Neural crest cell (in vitro differentiated cells): ENCODE measurements around the gene FOXG1. TPM values are rescaled to one million over a fixed set of nuclear protein-coding genes. Genes with fewer than 3 reads are reported as not detected.
A peak's percentile ranks its signal among the peaks of the same experiment; 100 is the strongest.

Experiments used
- DNase-seq: peaks from one replicate; pipeline ENCODE4 v3.0.0; 2021; ENCODE audit warnings: low read depth, mixed read lengths, low spot score
- H3K27ac Mint-ChIP-seq: one replicate; pipeline ENCODE4 v1.8.0; 2021; ENCODE audit warnings: mild to moderate bottlenecking, mixed read lengths; ENCODE audit not compliant: unreplicated experiment
- H3K27me3 Mint-ChIP-seq: 2 replicates; pipeline ENCODE4 v1.8.0; 2021; ENCODE audit warnings: low read depth, mild to moderate bottlenecking, mixed read lengths
- H3K36me3 Mint-ChIP-seq: 2 replicates; pipeline ENCODE4 v1.8.0; 2021; ENCODE audit warnings: low read depth, mild to moderate bottlenecking, mixed read lengths
- H3K4me1 Mint-ChIP-seq: 2 replicates; pipeline ENCODE4 v1.8.0; 2021; ENCODE audit warnings: mixed read lengths
- H3K4me3 Mint-ChIP-seq: one replicate; pipeline ENCODE4 v1.8.0; 2021; ENCODE audit warnings: mild to moderate bottlenecking, mixed read lengths
- H3K9me3 Mint-ChIP-seq: 2 replicates; pipeline ENCODE4 v1.8.0; 2021; ENCODE audit warnings: mixed read lengths
- CTCF ChIP-seq: fragments of 200-600 bp; sonication (generic); conservative IDR thresholded peaks from 2 replicates; pipeline ENCODE4 v1.5.0; 2021; ENCODE audit warnings: antibody characterized with exemption, mild to moderate bottlenecking
- total RNA-seq: library from RNA; stranded (reverse); gene quantifications from 2 replicates; pipeline ENCODE4 v1.2.1, GENCODE V29; 2021

Gene FOXG1
- total RNA-seq, 1 donor from 2014 or later = not detected

DNA sequence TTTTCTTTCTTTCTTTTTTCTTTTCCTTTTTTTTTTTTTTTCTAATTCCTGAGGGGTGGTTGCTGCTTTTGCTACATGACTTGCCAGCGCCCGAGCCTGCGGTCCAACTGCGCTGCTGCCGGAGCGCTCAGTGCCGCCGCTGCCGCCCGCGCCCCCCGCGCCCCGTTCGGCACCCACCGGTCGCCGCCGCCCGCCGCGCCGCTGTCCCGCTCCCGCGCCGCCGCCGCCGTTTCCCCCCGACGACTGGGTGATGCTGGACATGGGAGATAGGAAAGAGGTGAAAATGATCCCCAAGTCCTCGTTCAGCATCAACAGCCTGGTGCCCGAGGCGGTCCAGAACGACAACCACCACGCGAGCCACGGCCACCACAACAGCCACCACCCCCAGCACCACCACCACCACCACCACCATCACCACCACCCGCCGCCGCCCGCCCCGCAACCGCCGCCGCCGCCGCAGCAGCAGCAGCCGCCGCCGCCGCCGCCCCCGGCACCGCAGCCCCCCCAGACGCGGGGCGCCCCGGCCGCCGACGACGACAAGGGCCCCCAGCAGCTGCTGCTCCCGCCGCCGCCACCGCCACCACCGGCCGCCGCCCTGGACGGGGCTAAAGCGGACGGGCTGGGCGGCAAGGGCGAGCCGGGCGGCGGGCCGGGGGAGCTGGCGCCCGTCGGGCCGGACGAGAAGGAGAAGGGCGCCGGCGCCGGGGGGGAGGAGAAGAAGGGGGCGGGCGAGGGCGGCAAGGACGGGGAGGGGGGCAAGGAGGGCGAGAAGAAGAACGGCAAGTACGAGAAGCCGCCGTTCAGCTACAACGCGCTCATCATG lies 654 bp downstream of the FOXG1 start:
- peak overlapping the region; percentile 57 for H3K4me3 Mint-ChIP-seq
- no peak overlapping the region for H3K27ac Mint-ChIP-seq
- H3K9me3 Mint-ChIP-seq = peaks cover 3% of the 10 kb centered on the region
- DNase-seq = no peak
- peaks cover 7% of the 10 kb centered on the region for H3K36me3 Mint-ChIP-seq
- peaks cover 10% of the 10 kb centered on the region for H3K4me1 Mint-ChIP-seq
- no peak for TF ChIP-seq CTCF
- peaks cover 97% of the 10 kb centered on the region for H3K27me3 Mint-ChIP-seq

DNA sequence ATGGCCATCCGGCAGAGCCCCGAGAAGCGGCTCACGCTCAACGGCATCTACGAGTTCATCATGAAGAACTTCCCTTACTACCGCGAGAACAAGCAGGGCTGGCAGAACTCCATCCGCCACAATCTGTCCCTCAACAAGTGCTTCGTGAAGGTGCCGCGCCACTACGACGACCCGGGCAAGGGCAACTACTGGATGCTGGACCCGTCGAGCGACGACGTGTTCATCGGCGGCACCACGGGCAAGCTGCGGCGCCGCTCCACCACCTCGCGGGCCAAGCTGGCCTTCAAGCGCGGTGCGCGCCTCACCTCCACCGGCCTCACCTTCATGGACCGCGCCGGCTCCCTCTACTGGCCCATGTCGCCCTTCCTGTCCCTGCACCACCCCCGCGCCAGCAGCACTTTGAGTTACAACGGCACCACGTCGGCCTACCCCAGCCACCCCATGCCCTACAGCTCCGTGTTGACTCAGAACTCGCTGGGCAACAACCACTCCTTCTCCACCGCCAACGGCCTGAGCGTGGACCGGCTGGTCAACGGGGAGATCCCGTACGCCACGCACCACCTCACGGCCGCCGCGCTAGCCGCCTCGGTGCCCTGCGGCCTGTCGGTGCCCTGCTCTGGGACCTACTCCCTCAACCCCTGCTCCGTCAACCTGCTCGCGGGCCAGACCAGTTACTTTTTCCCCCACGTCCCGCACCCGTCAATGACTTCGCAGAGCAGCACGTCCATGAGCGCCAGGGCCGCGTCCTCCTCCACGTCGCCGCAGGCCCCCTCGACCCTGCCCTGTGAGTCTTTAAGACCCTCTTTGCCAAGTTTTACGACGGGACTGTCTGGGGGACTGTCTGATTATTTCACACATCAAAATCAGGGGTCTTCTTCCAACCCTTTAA lies 1.5 kb downstream of the FOXG1 start:
- Mint-ChIP-seq H3K4me3 (peak overlapping the region; percentile 57), H3K4me1 (peaks cover 10% of the 10 kb centered on the region), H3K27ac (no peak overlapping the region), H3K27me3 (peaks cover 97% of the 10 kb centered on the region), H3K9me3 (peaks cover 3% of the 10 kb centered on the region), H3K36me3 (peaks cover 8% of the 10 kb centered on the region)
- TF ChIP-seq CTCF = no peak
- DNase-seq = no peak

- Mint-ChIP-seq H3K4me3 (no peak overlapping the region), H3K27me3 (peaks cover 97% of the 10 kb centered on the region), H3K4me1 (peaks cover 10% of the 10 kb centered on the region), H3K36me3 (peaks cover 10% of the 10 kb centered on the region), H3K9me3 (peaks cover 3% of the 10 kb centered on the region), H3K27ac (no peak overlapping the region)
- no peak for TF ChIP-seq CTCF
- DNase-seq = no peak
These were observed 2.8 kb downstream of the FOXG1 start for GRCh38 chr14:28769276-28769880.

- peaks cover 97% of the 10 kb centered on the region for H3K27me3 Mint-ChIP-seq
- H3K27ac Mint-ChIP-seq = no peak overlapping the region
- H3K36me3 Mint-ChIP-seq = peaks cover 10% of the 10 kb centered on the region
- DNase-seq = no peak
- H3K9me3 Mint-ChIP-seq = peaks cover 3% of the 10 kb centered on the region
- peaks cover 10% of the 10 kb centered on the region for H3K4me1 Mint-ChIP-seq
- no peak for TF ChIP-seq CTCF
- H3K4me3 Mint-ChIP-seq = no peak overlapping the region
These were observed 3.5 kb downstream of the FOXG1 start for GRCh38 chr14:28770061-28770460.

- Mint-ChIP-seq H3K27ac (no peak overlapping the region), H3K4me1 (peaks cover 5% of the 10 kb centered on the region), H3K36me3 (peaks cover 8% of the 10 kb centered on the region), H3K4me3 (no peak overlapping the region), H3K9me3 (peaks cover 3% of the 10 kb centered on the region), H3K27me3 (peaks cover 97% of the 10 kb centered on the region)
- no peak for DNase-seq
- no peak for TF ChIP-seq CTCF
These were observed 4.0 kb downstream of the FOXG1 start for GRCh38 chr14:28770630-28771029.
